Epidermal melanocyte (primary cell): ENCODE results near the gene VEGFA.
A peak's percentile ranks its signal among the peaks of the same experiment; 100 is the strongest.

Experiments used
- DNase-seq: peaks from one replicate; pipeline ENCODE4 v3.0.0; 2011; ENCODE audit warnings: low spot score; ENCODE audit not compliant: insufficient read length

VEGFA gene

DNA sequence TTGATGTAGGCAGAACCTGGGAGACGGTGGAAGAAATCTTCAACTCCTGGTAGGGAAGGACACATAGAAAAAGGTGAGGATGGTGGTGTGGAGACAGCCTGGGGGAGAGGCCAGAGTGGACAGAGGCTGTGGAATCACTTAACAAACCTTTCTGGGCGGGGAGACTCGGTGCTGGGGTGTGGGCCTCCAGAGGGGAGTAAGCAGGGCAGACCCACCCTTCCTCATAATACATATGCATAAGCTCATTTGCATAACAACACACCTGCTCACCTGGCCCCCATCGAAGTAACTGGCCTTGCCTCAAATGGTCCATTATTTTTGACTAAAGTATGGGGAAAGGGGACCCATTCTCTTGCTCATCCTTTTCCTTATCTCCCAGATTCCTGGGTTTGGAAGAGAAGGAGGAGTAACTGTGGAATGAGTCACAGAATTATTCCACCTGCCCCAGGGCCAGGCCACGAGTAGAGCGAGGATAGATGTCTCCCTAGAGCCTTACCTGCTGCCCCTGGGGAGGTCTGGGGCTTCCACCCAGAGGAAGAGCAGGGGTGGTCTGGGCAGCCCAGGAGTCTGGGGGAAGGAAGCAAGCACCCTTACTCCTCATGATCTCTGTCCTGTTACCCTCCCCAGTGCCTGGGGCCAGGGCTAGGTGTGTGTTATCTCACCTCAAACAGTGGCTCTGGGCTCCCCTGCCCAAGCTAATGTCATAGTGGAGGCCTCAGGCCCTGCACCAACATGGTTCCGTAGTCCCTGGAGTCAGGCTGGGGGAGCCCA lies 10.7 kb upstream of the VEGFA start:
- no peak for DNase-seq

DNA sequence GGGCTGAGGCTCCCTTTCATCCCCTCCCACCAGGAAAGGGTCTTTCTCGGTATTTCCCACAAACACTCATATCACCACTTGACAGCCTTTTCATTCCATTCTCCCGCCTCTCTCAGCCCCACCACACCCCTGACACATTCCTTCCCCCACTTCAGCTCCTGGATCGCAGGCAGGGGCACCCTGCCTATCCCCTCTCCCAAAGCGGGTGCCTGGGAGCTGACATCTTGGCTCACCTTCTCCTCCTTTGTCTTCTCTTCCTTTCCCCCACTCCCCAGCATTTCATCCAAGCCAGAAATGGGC lies 10.2 kb upstream of the VEGFA start:
- DNase-seq, result no peak

GRCh38 chr6:43760210-43761168 lies 9.5 kb upstream of the VEGFA start:
- DNase-seq, result no peak

GRCh38 chr6:43761666-43762409 lies 8.2 kb upstream of the VEGFA start:
- DNase-seq, result no peak

DNA sequence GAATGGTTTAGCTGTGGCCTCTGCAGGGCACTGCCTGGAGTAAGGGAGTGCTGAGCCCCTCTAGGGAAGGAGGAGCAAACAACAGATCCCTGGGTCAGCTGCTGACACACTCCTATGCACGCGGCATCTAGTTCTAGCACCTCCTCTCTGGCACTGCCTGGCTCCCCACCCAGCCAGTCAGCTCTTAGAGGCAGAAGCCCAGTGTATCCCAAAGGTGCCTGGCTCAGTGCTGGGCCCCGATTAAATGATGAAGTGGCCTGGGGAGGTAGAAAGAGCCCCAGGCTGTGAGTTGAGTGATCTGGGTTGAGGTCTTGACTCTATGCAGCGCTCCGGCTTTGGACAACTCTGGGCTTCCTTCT lies 7.6 kb upstream of the VEGFA start:
- DNase-seq, result no peak

- DNase-seq, result no peak
Measured at GRCh38 chr6:43762966-43763695, 6.9 kb upstream of the VEGFA start.

DNA sequence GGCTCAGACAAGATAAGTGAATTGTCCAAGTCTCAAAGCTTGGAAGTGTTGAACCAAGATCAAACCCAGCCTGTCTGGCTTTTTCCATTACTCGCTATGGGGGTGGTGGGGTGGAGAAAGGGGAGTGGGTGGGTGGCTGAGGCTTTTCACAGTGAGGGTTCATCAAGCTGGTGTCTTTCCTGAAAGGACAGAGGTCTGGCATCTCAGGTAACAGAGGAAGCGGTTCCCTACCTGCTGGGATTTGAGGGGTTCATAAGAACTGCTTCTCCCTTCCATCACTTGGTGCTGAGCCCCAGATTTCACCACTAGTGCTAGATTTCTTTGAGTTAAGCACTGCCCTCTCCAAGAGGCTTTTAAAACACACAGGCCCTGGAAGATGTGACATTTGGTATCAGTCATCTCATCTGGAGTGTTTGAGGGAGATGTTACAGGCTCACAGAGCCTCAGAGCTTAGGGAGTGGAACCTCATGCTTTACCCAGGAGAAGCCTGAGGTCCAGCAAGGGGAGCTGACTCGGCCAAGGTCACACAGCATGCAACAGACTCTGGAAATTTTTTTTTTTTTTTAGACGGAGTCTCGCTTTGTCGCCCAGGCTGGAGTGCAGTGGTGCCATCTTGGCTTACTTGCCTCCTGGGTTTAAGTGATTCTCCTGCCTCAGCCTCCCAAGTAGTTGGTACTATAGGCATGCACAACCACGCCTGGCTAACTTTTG lies 6.0 kb upstream of the VEGFA start:
- DNase-seq, result no peak

GRCh38 chr6:43764772-43765171 lies 5.2 kb upstream of the VEGFA start:
- no peak for DNase-seq

DNA sequence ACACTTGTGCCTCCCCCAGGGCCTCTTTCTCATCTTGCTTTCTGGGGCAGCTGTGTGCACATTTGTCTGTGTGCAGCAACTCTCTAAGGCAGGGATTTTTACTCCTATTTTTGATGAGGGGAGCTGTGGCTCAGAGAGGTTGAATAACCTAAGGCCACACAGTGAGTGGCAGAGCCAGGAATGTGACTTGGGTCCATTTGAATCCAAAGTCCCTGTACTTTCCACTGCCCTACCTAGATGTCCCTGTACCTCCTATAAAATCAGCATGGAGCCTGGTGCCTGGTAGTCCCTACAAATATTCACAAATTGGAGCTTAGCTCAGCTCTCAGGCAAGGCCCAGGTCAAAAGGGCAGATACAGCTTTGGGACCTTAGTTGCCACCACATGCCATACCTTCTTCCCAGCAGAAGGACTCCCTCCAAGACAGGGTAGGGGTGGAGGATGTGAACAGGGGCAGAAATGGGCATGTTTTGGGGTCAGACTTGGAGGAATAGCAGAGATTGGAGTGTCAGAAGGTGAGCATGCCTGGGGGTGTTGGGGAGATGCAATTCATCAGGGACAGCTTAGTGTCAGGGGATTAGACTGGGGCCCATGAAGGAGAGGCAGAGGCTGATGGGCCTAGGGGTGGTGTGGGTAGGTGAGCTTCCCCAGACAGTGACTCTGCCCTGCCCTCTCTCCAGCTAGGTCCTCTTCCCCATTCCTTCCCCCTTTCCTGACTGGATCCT lies 4.1 kb upstream of the VEGFA start:
- DNase-seq, result no peak

- no peak for DNase-seq
Measured at GRCh38 chr6:43766500-43766853, 3.5 kb upstream of the VEGFA start.

- DNase-seq, result no peak
Measured at GRCh38 chr6:43766964-43767461, 3.0 kb upstream of the VEGFA start.

- DNase-seq, result no peak
Measured at GRCh38 chr6:43767553-43768505, 2.2 kb upstream of the VEGFA start.

DNA sequence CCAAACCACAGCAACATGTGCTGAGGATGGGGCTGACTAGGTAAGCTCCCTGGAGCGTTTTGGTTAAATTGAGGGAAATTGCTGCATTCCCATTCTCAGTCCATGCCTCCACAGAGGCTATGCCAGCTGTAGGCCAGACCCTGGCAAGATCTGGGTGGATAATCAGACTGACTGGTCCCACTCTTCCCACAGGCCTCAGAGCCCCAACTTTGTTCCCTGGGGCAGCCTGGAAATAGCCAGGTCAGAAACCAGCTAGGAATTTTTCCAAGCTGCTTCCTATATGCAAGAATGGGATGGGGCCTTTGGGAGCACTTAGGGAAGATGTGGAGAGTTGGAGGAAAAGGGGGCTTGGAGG lies 1.5 kb upstream of the VEGFA start:
- no peak for DNase-seq

DNA sequence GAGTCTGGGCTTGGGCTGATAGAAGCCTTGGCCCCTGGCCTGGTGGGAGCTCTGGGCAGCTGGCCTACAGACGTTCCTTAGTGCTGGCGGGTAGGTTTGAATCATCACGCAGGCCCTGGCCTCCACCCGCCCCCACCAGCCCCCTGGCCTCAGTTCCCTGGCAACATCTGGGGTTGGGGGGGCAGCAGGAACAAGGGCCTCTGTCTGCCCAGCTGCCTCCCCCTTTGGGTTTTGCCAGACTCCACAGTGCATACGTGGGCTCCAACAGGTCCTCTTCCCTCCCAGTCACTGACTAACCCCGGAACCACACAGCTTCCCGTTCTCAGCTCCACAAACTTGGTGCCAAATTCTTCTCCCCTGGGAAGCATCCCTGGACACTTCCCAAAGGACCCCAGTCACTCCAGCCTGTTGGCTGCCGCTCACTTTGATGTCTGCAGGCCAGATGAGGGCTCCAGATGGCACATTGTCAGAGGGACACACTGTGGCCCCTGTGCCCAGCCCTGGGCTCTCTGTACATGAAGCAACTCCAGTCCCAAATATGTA lies 957 bp upstream of the VEGFA start:
- no peak for DNase-seq

GRCh38 chr6:43770372-43771209 lies 580 bp downstream of the VEGFA start:
- peak; percentile 34 for DNase-seq

DNA sequence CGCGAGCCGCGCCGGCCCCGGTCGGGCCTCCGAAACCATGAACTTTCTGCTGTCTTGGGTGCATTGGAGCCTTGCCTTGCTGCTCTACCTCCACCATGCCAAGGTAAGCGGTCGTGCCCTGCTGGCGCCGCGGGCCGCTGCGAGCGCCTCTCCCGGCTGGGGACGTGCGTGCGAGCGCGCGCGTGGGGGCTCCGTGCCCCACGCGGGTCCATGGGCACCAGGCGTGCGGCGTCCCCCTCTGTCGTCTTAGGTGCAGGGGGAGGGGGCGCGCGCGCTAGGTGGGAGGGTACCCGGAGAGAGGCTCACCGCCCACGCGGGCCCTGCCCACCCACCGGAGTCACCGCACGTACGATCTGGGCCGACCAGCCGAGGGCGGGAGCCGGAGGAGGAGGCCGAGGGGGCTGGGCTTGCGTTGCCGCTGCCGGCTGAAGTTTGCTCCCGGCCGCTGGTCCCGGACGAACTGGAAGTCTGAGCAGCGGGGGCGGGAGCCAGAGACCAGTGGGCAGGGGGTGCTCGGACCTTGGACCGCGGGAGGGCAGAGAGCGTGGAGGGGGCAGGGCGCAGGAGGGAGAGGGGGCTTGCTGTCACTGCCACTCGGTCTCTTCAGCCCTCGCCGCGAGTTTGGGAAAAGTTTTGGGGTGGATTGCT lies 1.3 kb downstream of the VEGFA start:
- DNase-seq, result no peak
